ENCODE data around the gene GTF2F2.
"Not testable (repeated sequence)": the region's sequence is repeated elsewhere in the genome, so short reads cannot be mapped to it uniquely, and the experiment has no call there.

Gene GTF2F2

DNA sequence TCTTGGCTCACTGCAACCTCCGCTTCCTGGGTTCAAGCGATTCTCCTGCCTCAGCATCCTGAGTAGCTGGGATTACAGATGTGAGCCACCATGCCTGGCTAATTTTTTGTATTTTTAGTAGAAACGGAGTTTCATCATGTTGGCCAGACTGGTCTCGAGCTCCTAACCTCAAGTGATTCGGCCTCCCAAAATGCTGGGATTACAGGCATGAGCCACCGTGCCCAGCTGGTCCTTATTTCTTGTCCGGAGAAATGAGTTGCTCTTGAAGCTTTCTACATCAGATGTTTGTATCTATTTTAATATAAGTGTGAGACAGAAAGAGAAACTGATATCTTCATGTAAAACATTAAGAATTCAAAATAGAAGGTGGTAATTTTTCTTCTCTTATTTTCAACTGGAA is 124.4 kb downstream of the GTF2F2 start:
- not testable (repeated sequence) for DNase-seq (ENCODE audit: low read depth in 3 of 3, low spot score in 1 of 3)

- DNase-seq (ENCODE audit: low read depth in 3 of 3, low spot score in 1 of 3) = no peak
Measured at GRCh38 chr13:45249662-45250061, 129.4 kb downstream of the GTF2F2 start.

DNA sequence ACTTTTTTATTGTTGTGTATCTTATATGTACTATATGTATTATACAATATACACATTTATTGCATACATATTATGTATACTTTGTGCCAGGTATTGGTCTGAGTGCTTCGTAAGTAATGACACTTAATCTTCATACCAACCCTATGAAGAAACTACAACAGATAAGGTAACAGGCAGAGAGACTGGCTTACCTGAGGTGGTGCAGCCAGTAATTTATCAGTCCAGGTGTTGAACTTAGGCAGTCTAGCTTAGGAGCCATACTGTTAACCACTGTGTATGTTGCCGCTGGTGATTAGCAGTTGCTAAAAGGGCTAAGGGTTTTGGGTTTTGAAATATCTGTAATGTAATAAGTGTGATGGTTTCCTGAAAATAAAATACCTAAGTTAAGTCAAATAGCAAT is 134.1 kb downstream of the GTF2F2 start:
- DNase-seq (ENCODE audit: low read depth in 3 of 3, low spot score in 1 of 3) = no peak

- DNase-seq (ENCODE audit: low read depth in 3 of 3, low spot score in 1 of 3) = no peak
Measured at GRCh38 chr13:45255247-45255987, 135.1 kb downstream of the GTF2F2 start.

- no peak for DNase-seq (ENCODE audit: low read depth in 3 of 3, low spot score in 1 of 3)
Measured at GRCh38 chr13:45256254-45256653, 135.9 kb downstream of the GTF2F2 start.

DNA sequence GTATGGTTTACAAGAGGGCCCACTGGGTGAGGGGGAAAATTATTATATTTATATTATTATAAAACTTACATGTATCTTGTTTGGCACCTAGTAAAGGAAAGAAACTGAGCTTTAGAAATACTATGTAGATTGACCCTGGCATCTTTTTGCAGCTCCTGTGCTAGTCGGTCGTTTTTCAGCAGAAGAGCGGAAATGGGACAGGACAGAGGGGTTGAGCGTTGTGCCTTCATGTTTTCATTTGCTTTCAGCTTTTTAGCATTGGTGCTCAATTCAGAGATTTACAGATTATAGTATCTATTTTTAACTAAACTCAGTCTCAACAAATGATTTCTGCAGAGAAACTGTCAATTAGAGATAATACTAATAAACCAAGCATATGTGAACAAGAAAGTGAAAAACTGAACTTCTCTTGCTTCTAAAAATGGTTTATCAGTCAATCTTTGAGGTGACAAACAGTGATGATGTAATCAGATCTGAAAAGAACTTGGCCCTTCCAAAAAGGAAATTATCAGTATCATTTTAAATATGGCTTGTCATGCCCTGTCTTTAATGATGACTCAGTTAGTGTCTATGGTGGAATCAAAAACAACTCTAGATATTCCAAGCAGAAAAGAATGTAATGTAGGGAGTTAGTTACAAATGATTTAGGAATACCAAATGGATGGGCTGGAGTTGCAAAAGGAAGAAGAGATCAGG is 137.5 kb downstream of the GTF2F2 start:
- no peak for DNase-seq (ENCODE audit: low read depth in 3 of 3, low spot score in 1 of 3)

GRCh38 chr13:45258334-45258675 is 138.0 kb downstream of the GTF2F2 start:
- DNase-seq (ENCODE audit: low read depth in 3 of 3, low spot score in 1 of 3) = no peak

DNA sequence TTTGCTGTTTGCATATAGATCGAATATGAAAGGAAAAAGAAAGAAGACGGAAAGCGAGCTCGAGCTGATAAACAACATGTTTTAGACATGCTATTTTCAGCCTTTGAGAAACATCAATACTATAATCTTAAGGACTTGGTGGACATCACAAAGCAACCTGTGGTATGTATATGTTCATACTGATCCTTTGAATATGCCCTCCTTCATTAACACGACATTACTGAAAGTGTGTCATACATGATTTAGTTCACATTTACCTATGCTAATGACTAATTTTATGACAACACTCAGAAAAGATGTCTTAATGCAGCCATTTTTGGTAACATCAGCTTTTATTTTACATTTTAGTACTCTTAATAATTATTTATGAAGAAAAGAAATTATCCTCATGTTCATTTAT is 146.9 kb downstream of the GTF2F2 start:
- DNase-seq (ENCODE audit: low read depth in 3 of 3, low spot score in 1 of 3) = no peak

- DNase-seq (ENCODE audit: low read depth in 3 of 3, low spot score in 1 of 3) = no peak
Measured at GRCh38 chr13:45269204-45269603, 148.9 kb downstream of the GTF2F2 start.

DNA sequence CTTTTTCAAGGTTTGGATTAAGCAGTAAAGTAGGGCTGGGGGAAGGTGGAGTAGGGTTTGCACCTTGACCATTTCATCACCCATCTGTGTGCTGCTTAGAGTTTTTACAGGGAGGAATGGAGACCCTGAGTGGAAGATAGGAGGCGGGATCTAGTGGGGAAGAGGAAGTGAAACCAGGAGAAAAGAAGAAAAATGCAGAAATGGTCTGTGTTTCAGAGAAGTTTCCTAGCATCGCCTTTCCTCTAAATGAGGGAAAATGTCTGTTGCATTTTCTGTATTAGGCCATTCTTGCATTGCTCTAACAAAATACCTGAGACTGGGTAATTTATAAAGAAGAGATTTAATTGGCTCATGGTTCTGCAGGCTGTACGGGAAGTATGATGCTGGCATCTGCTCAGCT is 156.6 kb downstream of the GTF2F2 start:
- DNase-seq (ENCODE audit: low read depth in 3 of 3, low spot score in 1 of 3) = no peak

- no peak for DNase-seq (ENCODE audit: low read depth in 3 of 3, low spot score in 1 of 3)
Measured at GRCh38 chr13:45278096-45278645, 157.9 kb downstream of the GTF2F2 start.

DNA sequence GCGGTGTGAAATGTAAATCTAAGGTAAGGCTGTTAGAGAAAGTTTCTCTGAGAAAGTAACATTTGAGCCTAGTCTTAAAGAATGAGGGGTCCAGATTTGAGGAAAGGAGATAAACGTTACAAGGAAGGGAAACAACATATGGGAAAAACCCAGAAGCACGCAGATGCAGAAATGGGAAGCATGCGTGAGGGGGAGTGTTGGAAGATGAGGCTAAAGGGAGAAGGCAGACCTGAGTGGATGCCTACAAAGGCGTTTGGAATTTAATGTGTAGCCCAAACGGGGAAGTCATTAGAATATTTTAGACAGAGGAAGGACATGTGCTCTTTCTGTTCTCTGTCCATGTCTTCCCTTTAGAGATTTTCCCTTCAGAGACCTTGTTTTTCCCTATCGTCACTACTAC is 159.7 kb downstream of the GTF2F2 start:
- DNase-seq (ENCODE audit: low read depth in 3 of 3, low spot score in 1 of 3) = no peak

DNA sequence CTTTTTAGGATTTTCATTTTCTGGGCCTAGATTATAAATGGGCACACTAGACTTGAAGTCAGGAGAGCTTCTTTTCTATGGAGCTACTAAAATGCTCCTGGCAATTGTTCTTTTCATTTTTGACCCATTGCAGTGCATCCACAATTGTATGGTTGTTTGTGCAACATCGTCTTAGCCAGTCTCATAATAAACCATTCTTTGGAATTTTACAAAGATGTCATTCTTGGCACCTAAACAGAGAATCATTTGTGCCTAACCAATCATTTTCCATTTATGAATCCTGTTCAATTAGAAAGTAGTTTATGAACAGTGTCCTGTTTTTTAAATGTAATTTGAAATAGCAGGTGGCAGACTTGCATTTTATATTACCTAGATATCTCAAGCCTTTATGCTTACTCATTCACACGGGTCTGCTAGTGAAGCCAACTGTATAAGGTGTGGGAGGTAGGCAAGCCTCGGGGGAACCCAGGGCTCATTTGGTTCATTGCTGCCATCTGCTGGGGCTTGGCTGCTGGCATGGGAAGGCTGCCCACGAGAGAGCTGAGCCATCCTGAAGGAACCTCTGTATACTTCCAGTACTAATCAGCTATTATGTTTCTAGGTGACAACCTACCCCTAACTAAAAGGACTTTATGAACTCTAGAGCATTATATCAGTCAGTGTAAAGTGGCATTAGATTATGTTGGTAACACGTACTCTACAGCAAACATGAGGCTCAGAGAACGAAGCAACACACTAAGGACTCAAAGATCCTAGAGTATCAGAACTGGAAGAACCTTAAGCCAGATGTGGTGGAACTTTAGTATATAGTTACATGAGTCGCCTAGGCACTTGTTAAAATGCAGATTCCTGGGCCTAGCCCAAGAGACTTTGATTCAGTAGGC is 160.7 kb downstream of the GTF2F2 start:
- DNase-seq (ENCODE audit: low read depth in 3 of 3, low spot score in 1 of 3) = peak in 1 of 3 donors; percentile 44

DNA sequence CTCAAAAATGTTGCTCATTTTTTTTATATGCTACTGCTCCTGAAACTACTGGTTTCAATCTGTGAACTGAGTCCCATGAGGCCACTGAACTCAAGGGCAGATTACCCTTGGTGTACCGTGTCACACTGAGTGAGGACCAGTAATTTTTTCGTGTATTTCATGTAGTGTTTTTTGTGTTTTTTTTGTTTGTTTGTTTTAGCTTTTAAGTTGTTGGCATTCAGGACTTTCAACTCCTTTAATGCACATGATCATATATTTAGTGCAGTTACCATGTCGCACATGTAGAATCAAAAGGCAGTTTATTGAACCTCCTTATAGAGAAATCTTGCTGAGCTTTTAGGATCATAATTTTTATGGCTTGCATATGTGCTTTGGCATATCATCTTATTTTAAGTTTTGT is 162.7 kb downstream of the GTF2F2 start:
- no peak for DNase-seq (ENCODE audit: low read depth in 3 of 3, low spot score in 1 of 3)

DNA sequence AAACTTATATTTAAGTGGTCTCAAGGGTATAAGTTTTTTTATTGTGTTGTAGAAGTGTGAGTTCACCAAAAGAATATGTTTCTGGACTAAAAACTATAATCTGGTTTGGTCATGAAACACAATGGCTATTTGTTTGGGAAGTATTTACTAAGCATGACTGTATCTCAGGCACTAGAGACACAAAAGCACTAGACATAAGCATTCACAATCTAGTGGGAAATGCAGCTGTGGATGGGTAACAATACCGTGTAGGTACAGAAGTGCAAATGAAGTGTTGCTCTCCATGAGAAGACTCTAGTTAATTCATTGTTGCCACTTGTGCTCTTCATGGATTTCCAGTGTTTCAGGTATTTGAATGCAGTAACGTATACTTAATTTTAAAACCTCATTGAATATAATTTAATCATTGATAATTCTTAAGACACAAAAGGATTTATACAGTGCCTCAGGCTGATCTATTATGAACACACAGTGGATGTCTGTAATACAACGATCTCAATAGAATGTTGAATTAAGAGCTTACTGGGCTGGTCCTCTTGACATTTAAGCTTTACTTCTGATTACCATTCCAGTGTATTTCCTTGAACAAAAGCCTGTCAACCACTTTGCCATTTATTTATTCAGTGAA is 169.7 kb downstream of the GTF2F2 start:
- no peak for DNase-seq (ENCODE audit: low read depth in 3 of 3, low spot score in 1 of 3)

GRCh38 chr13:45292176-45292575 is 171.9 kb downstream of the GTF2F2 start:
- no peak for DNase-seq (ENCODE audit: low read depth in 3 of 3, low spot score in 1 of 3)

GRCh38 chr13:45295536-45295935 is 175.2 kb downstream of the GTF2F2 start:
- no peak for DNase-seq (ENCODE audit: low read depth in 3 of 3, low spot score in 1 of 3)

DNA sequence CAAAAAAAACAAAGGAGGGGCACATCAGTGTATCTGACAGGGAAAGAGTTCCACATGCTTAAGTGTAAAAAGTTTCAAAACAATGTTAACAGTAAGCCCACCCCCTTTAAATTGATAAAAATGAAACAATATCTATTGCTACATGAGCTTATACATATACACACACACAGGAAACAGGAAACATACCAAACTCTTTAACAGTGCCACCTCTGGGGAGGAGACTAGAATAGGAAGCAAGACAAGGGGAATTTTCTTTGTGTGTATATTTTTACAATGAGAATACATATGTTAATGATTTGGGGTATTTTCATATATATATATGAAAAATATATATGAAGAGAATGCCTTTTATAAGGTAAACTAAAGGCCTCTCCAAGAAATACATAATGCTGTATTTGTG is 175.9 kb downstream of the GTF2F2 start:
- DNase-seq (ENCODE audit: low read depth in 3 of 3, low spot score in 1 of 3) = no peak

DNA sequence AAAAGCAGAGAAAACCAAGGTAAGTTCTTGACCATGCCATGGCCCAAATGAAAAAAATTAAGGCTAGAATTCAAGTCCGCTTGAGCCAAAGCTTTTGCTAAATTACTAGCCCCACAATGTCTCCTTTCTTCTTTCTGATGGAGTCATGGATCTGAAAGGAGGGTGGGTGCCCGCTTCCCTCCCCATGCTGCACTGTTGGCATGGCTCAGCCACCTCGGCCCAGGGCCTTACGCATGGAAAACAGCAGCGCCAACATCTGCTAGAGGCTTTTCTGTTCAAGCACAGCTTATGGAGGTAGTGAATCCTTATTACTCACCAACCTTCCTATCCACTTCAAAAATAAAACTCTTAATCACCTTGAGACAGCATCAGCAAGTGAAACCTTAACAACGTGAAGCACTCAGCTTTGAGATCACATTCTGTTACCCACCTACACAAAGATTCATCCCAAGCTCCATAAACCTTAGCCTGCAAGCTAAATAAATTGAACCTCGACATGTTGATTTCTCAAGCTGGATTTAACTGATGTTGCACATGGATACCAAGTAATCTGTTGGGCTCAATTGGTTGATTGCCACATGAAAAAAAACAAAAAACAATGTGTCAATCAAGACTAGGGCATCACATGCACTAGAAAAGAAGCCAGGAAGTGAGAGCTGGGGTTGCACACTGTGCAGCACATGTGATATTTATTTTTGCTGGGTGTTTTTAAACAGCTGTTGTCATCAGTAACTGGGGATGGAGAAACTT is 177.3 kb downstream of the GTF2F2 start:
- no peak for DNase-seq (ENCODE audit: low read depth in 3 of 3, low spot score in 1 of 3)

GRCh38 chr13:45298206-45298505 is 177.8 kb downstream of the GTF2F2 start:
- no peak for DNase-seq (ENCODE audit: low read depth in 3 of 3, low spot score in 1 of 3)

GRCh38 chr13:45298550-45298949 is 178.2 kb downstream of the GTF2F2 start:
- DNase-seq (ENCODE audit: low read depth in 3 of 3, low spot score in 1 of 3) = not testable (repeated sequence)
